K562 (cell line): Measurements from ENCODE around the gene ZMYM1. TPM values are rescaled to one million over a fixed set of nuclear protein-coding genes. Genes with fewer than 3 reads are reported as not detected.
A peak's percentile ranks its signal among the peaks of the same experiment; 100 is the strongest.

ENCODE experiments used
- ATAC-seq: fragments of 200-7000 bp; cut with Tn5 transposase; 3 replicates; pipeline ENCODE4 v1.9.1; 2020; ENCODE audit warnings: moderate library complexity
- BruUV-seq: library from RNA; stranded (reverse); fragments of 400-500 nt; replicated peaks from 2 replicates; lab custom pipeline; 2021; lab: Mats Ljungman, UMichigan
- CTCF ChIA-PET: fragments of 300-600 bp; formaldehyde crosslinking; extraction: SDS; loops from one replicate; lab custom pipeline; 2021; ENCODE audit warnings: low intra/inter-chr PET ratio; lab: Yijun Ruan, JAX
- POLR2A ChIA-PET: fragments of 300-600, 350-650 bp; sonication (Branson Sonifier 250); formaldehyde crosslinking; extraction: SDS; loops from one replicate; lab custom pipeline; 2021; ENCODE audit warnings: antibody characterized with exemption, inconsistent platforms; lab: Yijun Ruan, JAX
- DNase-seq, 4 experiments: peaks; one replicate each; pipeline versions ENCODE4 v3.0.0 to v3.0.0-alpha.2; 2011 to 2018; ENCODE audit warnings: low spot score in 3 of 4, mixed read lengths in 3 of 4; ENCODE audit errors: extremely low read depth in 1 of 4
- FAIRE-seq: peaks from 2 replicates; lab custom pipeline; 2011; peaks lifted over from hg19 to GRCh38; lab: Jason Lieb, UNC
- H2AFZ ChIP-seq: 2 replicates; pipeline ENCODE4 v1.6.0; 2011; ENCODE audit warnings: low read depth, low read length, control low read depth, inconsistent platforms
- H3K27ac ChIP-seq: fragments of 200-600 bp; 3 replicates; pipeline ENCODE4 v1.8.0; 2011; ENCODE audit warnings: low read depth, mild to moderate bottlenecking, control low read depth, inconsistent platforms, low read length, moderate library complexity, mixed read lengths; ENCODE audit errors: extremely low read depth
- H3K27me3 ChIP-seq, 2 experiments: fragments of 300-600 bp in 1 of 2; 2 replicates in 1 of 2; 3 replicates in 1 of 2; pipeline versions ENCODE4 v1.6.0 to v1.8.0; 2011; ENCODE audit warnings: inconsistent platforms in 2 of 2, low read length in 2 of 2, mild to moderate bottlenecking in 1 of 2, mixed read lengths in 1 of 2, moderate library complexity in 1 of 2; ENCODE audit not compliant: control insufficient read depth in 2 of 2, insufficient read depth in 2 of 2
- H3K36me3 ChIP-seq: fragments of 300-600 bp; 3 replicates; pipeline ENCODE4 v1.8.0; 2011; ENCODE audit warnings: mild to moderate bottlenecking, low read length, inconsistent platforms; ENCODE audit not compliant: control insufficient read depth, insufficient read depth
- H3K4me1 ChIP-seq, 2 experiments: fragments of 200-600 bp in 1 of 2; replicated peaks in 1 of 2; 2 replicates in 1 of 2; 3 replicates in 1 of 2; pipeline versions ENCODE4 v1.5.1 to v1.8.0; 2011; ENCODE audit warnings: inconsistent platforms in 2 of 2, low read length in 2 of 2, mild to moderate bottlenecking in 1 of 2, mixed read lengths in 1 of 2, moderate library complexity in 1 of 2; ENCODE audit not compliant: control insufficient read depth in 2 of 2, insufficient read depth in 2 of 2
- H3K4me2 ChIP-seq: 2 replicates; pipeline ENCODE4 v1.6.1; 2011; ENCODE audit warnings: low read length, control low read depth, inconsistent platforms, mixed read lengths; ENCODE audit not compliant: insufficient read depth
- H3K4me3 ChIP-seq: fragments of 200-600 bp; sonication (generic), shearing (Covaris generic); 2 replicates; pipeline ENCODE4 v1.5.1; 2016; ENCODE audit warnings: control low read depth, inconsistent platforms
- H3K79me2 ChIP-seq: fragments of 200-600 bp; 3 replicates; pipeline ENCODE4 v1.8.0; 2011; ENCODE audit warnings: low read length, inconsistent platforms; ENCODE audit not compliant: control insufficient read depth, insufficient read depth
- H3K9ac ChIP-seq, 2 experiments: 2 replicates each; pipeline versions ENCODE4 v1.6.0 to v1.6.1; 2011; ENCODE audit warnings: low read depth in 2 of 2, low read length in 2 of 2, control low read depth in 1 of 2, inconsistent platforms in 1 of 2, mild to moderate bottlenecking in 1 of 2, mixed read lengths in 1 of 2; ENCODE audit not compliant: insufficient read depth in 1 of 2
- H3K9me1 ChIP-seq: one replicate; pipeline ENCODE4 v1.6.0; 2011; ENCODE audit warnings: inconsistent platforms, mild to moderate bottlenecking, low read length, moderate library complexity; ENCODE audit not compliant: control insufficient read depth, insufficient read depth
- H3K9me3 ChIP-seq: replicated peaks from 2 replicates; pipeline ENCODE4 v1.5.1; 2011; ENCODE audit warnings: low read depth, low read length, inconsistent platforms; ENCODE audit not compliant: control insufficient read depth, insufficient read depth
- H4K20me1 ChIP-seq: replicated peaks from 2 replicates; pipeline ENCODE4 v1.6.1; 2011; ENCODE audit warnings: low read length, inconsistent platforms, mixed read lengths; ENCODE audit not compliant: control insufficient read depth, insufficient read depth
- CBFA2T3 ChIP-seq: fragments of 450-650 bp; IDR thresholded peaks from 2 replicates; pipeline ENCODE4 v1.6.1; 2017
- POLR2G ChIP-seq: fragments of 200-400 bp; formaldehyde crosslinking; IDR thresholded peaks from 2 replicates; pipeline ENCODE4 v1.6.1; 2017; ENCODE audit warnings: low read depth, mild to moderate bottlenecking, antibody characterized with exemption, low read length, moderate library complexity
- SREBF1 ChIP-seq: fragments of 150-350 bp; IDR thresholded peaks from 2 replicates; pipeline ENCODE4 v1.6.1; 2014; ENCODE audit warnings: antibody characterized with exemption, low read depth, low read length, borderline replicate concordance
- TARDBP ChIP-seq: fragments of 450-650 bp; IDR thresholded peaks from 2 replicates; pipeline ENCODE4 v1.6.1; 2016
- ZBTB33 ChIP-seq: sonication (generic); formaldehyde crosslinking; IDR thresholded peaks from 2 replicates; pipeline ENCODE4 v1.8.1; 2023; ENCODE audit warnings: mild to moderate bottlenecking, missing genetic modification reagents
- ZNF24 ChIP-seq: fragments of 450-650 bp; IDR thresholded peaks from 2 replicates; pipeline ENCODE4 v1.6.1; 2016
- WGBS: fragments of 100-300 bp; shearing (Covaris generic); methylation state at CpG from one replicate; pipeline ENCODE4 v1.1.6; 2016; ENCODE audit warnings: low coverage, mixed read lengths; ENCODE audit not compliant: insufficient coverage; ENCODE audit errors: missing lambda C conversion rate; 5-methylcytosine and 5-hydroxymethylcytosine counted together
- in situ Hi-C: fragments of 300-500 bp; cut with MboI; formaldehyde crosslinking; loops from 4 replicates; pipeline ENCODE4 v1.15.0; 2018; ENCODE audit warnings: inconsistent platforms, mixed read lengths
- intact Hi-C: fragments of 100-400 bp; cut with micrococcal nuclease; formaldehyde crosslinking; loops from 2 replicates; pipeline ENCODE4 v1.14.2; 2022
- polyA plus RNA-seq, 8 experiments: library from polyadenylated mRNA; depleted of rRNA in 4 of 8; stranded (reverse) in 5 of 8; unstranded in 3 of 8; fragments of >200 nt; fragmentation: Nextera tagmentation in 2 of 8; fragmentation: Illumina TruSeq in 1 of 8; extraction: Ambion mirVana in 2 of 8; extraction: Trizol in 1 of 8; gene quantifications; 2 replicates each; pipeline versions ENCODE4 v1.2.1 to v1.2.3, GENCODE V29; 2011 to 2014; ENCODE audit warnings: inconsistent platforms in 1 of 8, missing spikeins in 1 of 8
- total RNA-seq, 7 experiments: library from RNA; depleted of rRNA in 6 of 7; stranded (reverse); fragments of >200 nt in 6 of 7; fragmentation: Illumina TruSeq in 2 of 7; extraction: Trizol in 2 of 7; gene quantifications; 2 replicates each; pipeline versions ENCODE4 v1.2.1 to v1.2.3, GENCODE V29; 2011 to 2021; ENCODE audit warnings: low replicate concordance in 1 of 7

ZMYM1 gene
- total and polyA plus RNA-seq, 9 of the 15 experiments (the other 6 are each of a cell fraction or from before 2014, with no cell fraction given) = 7.5 to 25.4 (median 15.8) TPM

GRCh38 chr1:35120458-35121133, 41.4 kb downstream of the ZMYM1 start:
- H3K27ac ChIP-seq = no peak overlapping the region
- CTCF ChIA-PET = no interaction called here
- DNase-seq = no peak

More at GRCh38 chr1:35120458-35121133, 41.4 kb downstream of the ZMYM1 start:
- Histone ChIP-seq H3K4me3 (no peak overlapping the region), H2AFZ (no peak overlapping the region), H3K9ac (no peak overlapping the region), H3K9me3 (no peaks in the 10 kb centered on the region), H3K4me2 (no peak overlapping the region), H3K79me2 (no peaks in the 10 kb centered on the region), H3K4me1 (peaks cover 0 to 16% of the 10 kb centered on the region in 2 experiments; a peak in 2 of 5 replicates), H3K27me3 (no peaks in the 10 kb centered on the region)
- intact Hi-C loops = no loop called here
- FAIRE-seq = no peak
- in situ Hi-C loops = no loop called here
- POLR2A ChIA-PET = interaction anchor here (0.6 to 1.5 kb wide), 3 partner anchors 10 to 92 kb away, joined by 3 to 4 read pairs (median 3); no protein-coding TSS in a partner anchor
- no TSS peak for BruUV-seq
- no peak for TF ChIP-seq ZNF24
- TF ChIP-seq ZBTB33 (CRISPR knock-in tag) = peak; percentile 57; the same call in 1 of the 2 replicates
- no peak for TF ChIP-seq CBFA2T3
- 0 out of 2 replicates have a peak, but pooled peaks have one; percentile 30 for TF ChIP-seq POLR2G
- no peak for TF ChIP-seq TARDBP
- no peak for TF ChIP-seq SREBF1
- TF ChIP-seq, all 486 proteins: peak for 2
- ATAC-seq = peak; percentile 35; the same call in 1 of the 3 replicates
- H3K9me1 ChIP-seq = no peaks in the 10 kb centered on the region
- no peaks in the 10 kb centered on the region for H3K36me3 ChIP-seq
- H4K20me1 ChIP-seq = no peaks in the 10 kb centered on the region
- WGBS = 73% methylated on average over 22 of the region's 36 CpGs
